Tibial artery (tissue), 4 donors: ENCODE results near the gene SULT1A1.

ENCODE experiments used
- DNase-seq, 2 donors: peaks; one replicate each; pipeline ENCODE4 v3.0.0-alpha.2; 2019
- H3K27ac ChIP-seq, 2 donors: fragments of 200-600 bp; sonication (generic) in 1 of 2; 1 replicate in 1 of 2; 2 replicates in 1 of 2; pipeline ENCODE4 v1.5.1; 2018 to 2019; ENCODE audit warnings: mild to moderate bottlenecking in 1 of 2
- H3K27me3 ChIP-seq, 2 donors: fragments of 200-600 bp; sonication (generic) in 1 of 2; one replicate each; pipeline versions ENCODE4 v1.5.1 to v1.6.0; 2016 to 2019
- H3K36me3 ChIP-seq, 3 donors: fragments of 200-600 bp; sonication (generic) in 2 of 3; one replicate each; pipeline ENCODE4 v1.5.1; 2016 to 2019; ENCODE audit warnings: mild to moderate bottlenecking in 2 of 3
- H3K4me1 ChIP-seq, 4 donors: fragments of 200-600 bp; sonication (generic) in 2 of 4; 1 replicate in 3 of 4; 2 replicates in 1 of 4; pipeline ENCODE4 v1.5.1; 2016 to 2019
- H3K4me3 ChIP-seq, 2 donors: fragments of 200-600 bp; sonication (generic) in 1 of 2; 1 replicate in 1 of 2; 2 replicates in 1 of 2; pipeline ENCODE4 v1.5.1; 2018 to 2019; ENCODE audit warnings: mild to moderate bottlenecking in 2 of 2
- H3K9me3 ChIP-seq, 3 donors: fragments of 200-600 bp; sonication (generic) in 1 of 3; one replicate each; pipeline ENCODE4 v1.5.1; 2016 to 2019
- intact Hi-C: fragments of 100-400 bp; cut with DNase I; formaldehyde crosslinking; loops from one replicate; pipeline ENCODE4 v1.15.0; 2023; ENCODE audit warnings: low total_unique reads
- TF ChIP-seq, protein P1 (sequence below), 2 experiments: fragments of 200-600 bp in 1 of 2; fragments of 450-650 bp in 1 of 2; IDR thresholded peaks; one replicate each; pipeline ENCODE4 v1.5.1; 2017 to 2019; ENCODE audit warnings: antibody characterized with exemption in 2 of 2, mild to moderate bottlenecking in 1 of 2, moderate library complexity in 1 of 2

Gene SULT1A1

GRCh38 chr16:28587386-28587785 is 22.5 kb downstream of the SULT1A1 start:
- Histone ChIP-seq H3K36me3 (peaks cover 66 to 100% (median 91%) of the 10 kb centered on the region in 3 donors), H3K9me3 (no peaks in the 10 kb centered on the region), H3K27ac (no peak overlapping the region), H3K4me1 (no peaks in the 10 kb centered on the region), H3K27me3 (no peaks in the 10 kb centered on the region), H3K4me3 (no peak overlapping the region)
- no peak for DNase-seq
- TF ChIP-seq, protein P1, sequence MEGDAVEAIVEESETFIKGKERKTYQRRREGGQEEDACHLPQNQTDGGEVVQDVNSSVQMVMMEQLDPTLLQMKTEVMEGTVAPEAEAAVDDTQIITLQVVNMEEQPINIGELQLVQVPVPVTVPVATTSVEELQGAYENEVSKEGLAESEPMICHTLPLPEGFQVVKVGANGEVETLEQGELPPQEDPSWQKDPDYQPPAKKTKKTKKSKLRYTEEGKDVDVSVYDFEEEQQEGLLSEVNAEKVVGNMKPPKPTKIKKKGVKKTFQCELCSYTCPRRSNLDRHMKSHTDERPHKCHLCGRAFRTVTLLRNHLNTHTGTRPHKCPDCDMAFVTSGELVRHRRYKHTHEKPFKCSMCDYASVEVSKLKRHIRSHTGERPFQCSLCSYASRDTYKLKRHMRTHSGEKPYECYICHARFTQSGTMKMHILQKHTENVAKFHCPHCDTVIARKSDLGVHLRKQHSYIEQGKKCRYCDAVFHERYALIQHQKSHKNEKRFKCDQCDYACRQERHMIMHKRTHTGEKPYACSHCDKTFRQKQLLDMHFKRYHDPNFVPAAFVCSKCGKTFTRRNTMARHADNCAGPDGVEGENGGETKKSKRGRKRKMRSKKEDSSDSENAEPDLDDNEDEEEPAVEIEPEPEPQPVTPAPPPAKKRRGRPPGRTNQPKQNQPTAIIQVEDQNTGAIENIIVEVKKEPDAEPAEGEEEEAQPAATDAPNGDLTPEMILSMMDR (IDR thresholded peaks at IDR 0.05), result no peak
- intact Hi-C loops, result no loop called here

GRCh38 chr16:28586466-28586865 is 23.4 kb downstream of the SULT1A1 start:
- DNase-seq, result no peak
- no peaks in the 10 kb centered on the region for H3K27me3 ChIP-seq
- no peak overlapping the region for H3K4me3 ChIP-seq
- no peaks in the 10 kb centered on the region for H3K4me1 ChIP-seq
- H3K9me3 ChIP-seq, result no peaks in the 10 kb centered on the region
- TF ChIP-seq, protein P1 (IDR thresholded peaks at IDR 0.05), result no peak
- H3K27ac ChIP-seq, result no peak overlapping the region
- intact Hi-C loops, result no loop called here
- H3K36me3 ChIP-seq, result peaks cover 73 to 98% (median 94%) of the 10 kb centered on the region in 3 donors

GRCh38 chr16:28585674-28586073 is 24.2 kb downstream of the SULT1A1 start:
- no peak overlapping the region for H3K4me3 ChIP-seq
- H3K27me3 ChIP-seq, result no peaks in the 10 kb centered on the region
- no peaks in the 10 kb centered on the region for H3K4me1 ChIP-seq
- DNase-seq, result no peak
- peaks cover 65 to 98% (median 93%) of the 10 kb centered on the region in 3 donors for H3K36me3 ChIP-seq
- H3K9me3 ChIP-seq, result no peaks in the 10 kb centered on the region
- H3K27ac ChIP-seq, result no peak overlapping the region
- TF ChIP-seq, protein P1 (IDR thresholded peaks at IDR 0.05), result no peak
- intact Hi-C loops, result no loop called here

GRCh38 chr16:28580726-28581315 is 29.0 kb downstream of the SULT1A1 start:
- Histone ChIP-seq H3K4me1 (no peaks in the 10 kb centered on the region), H3K36me3 (peaks cover 24 to 59% (median 47%) of the 10 kb centered on the region in 3 donors), H3K4me3 (no peak overlapping the region), H3K9me3 (no peaks in the 10 kb centered on the region), H3K27ac (no peak overlapping the region), H3K27me3 (no peaks in the 10 kb centered on the region)
- intact Hi-C loops, result no loop called here
- TF ChIP-seq, protein P1 (IDR thresholded peaks at IDR 0.05), result no peak
- no peak for DNase-seq

- H3K27ac ChIP-seq, result no peak overlapping the region
- H3K36me3 ChIP-seq, result peaks cover 0 to 9% (median 0%) of the 10 kb centered on the region in 3 donors
- DNase-seq, result no peak
- TF ChIP-seq, protein P1 (IDR thresholded peaks at IDR 0.05), result no peak
- peaks cover 0 to 13% (median 5%) of the 10 kb centered on the region in 4 donors for H3K4me1 ChIP-seq
- no peaks in the 10 kb centered on the region for H3K27me3 ChIP-seq
- H3K4me3 ChIP-seq, result no peak overlapping the region
- H3K9me3 ChIP-seq, result no peaks in the 10 kb centered on the region
- intact Hi-C loops, result no loop called here
Observed at GRCh38 chr16:28575446-28576109, 34.3 kb downstream of the SULT1A1 start.
